Activated T-cell treated with anti-CD3 and anti-CD28 coated beads, Interleukin-2, amount 50 U/mL, for 72 hours (primary cell): Measurements from ENCODE around the gene DAB2. TPM values are rescaled to one million over a fixed set of nuclear protein-coding genes. Genes with fewer than 3 reads are reported as not detected.

ENCODE experiments used
- ATAC-seq, 2 donors: fragments of 150-1000 bp; cut with Tn5 transposase; replicated peaks in 1 of 2; 2 replicates each; pipeline ENCODE4 v1.10.0; 2021; ENCODE audit warnings: moderate library complexity in 2 of 2, mild to moderate bottlenecking in 1 of 2
- DNase-seq, 2 donors: peaks; one replicate each; pipeline ENCODE4 v3.0.0; 2021 to 2022; ENCODE audit warnings: mixed read lengths in 1 of 2
- H3K27ac Mint-ChIP-seq: one replicate; pipeline ENCODE4 v1.8.0; 2022; ENCODE audit warnings: mild to moderate bottlenecking, moderate library complexity, mixed read lengths
- H3K27me3 Mint-ChIP-seq: one replicate; pipeline ENCODE4 v1.8.0; 2022; ENCODE audit warnings: low read depth, mixed read lengths
- H3K36me3 Mint-ChIP-seq, 2 donors: one replicate each; pipeline ENCODE4 v1.8.0; 2022; ENCODE audit warnings: mixed read lengths in 2 of 2, mild to moderate bottlenecking in 1 of 2; ENCODE audit not compliant: insufficient read depth in 2 of 2
- H3K4me1 Mint-ChIP-seq: one replicate; pipeline ENCODE4 v1.8.0; 2022; ENCODE audit warnings: low read depth, mixed read lengths
- H3K4me3 Mint-ChIP-seq, 2 donors: one replicate each; pipeline ENCODE4 v1.8.0; 2022; ENCODE audit warnings: mild to moderate bottlenecking in 2 of 2, mixed read lengths in 2 of 2, moderate library complexity in 2 of 2
- H3K9me3 Mint-ChIP-seq, 2 donors: one replicate each; pipeline ENCODE4 v1.8.0; 2022; ENCODE audit warnings: mixed read lengths in 2 of 2
- total RNA-seq, 2 donors: library from RNA; stranded (reverse); gene quantifications; one replicate each; pipeline ENCODE4 v1.2.3, GENCODE V29; 2022

DAB2 gene
- total RNA-seq, 2 donors from 2014 or later: not detected

GRCh38 chr5:39331861-39332381 is 92.9 kb downstream of the DAB2 start:
- ATAC-seq: no peak
- H3K4me1 Mint-ChIP-seq: no peaks in the 10 kb centered on the region
- peaks cover 7% of the 10 kb centered on the region for H3K27me3 Mint-ChIP-seq
- H3K27ac Mint-ChIP-seq: no peak overlapping the region
- H3K36me3 Mint-ChIP-seq: no peaks in the 10 kb centered on the region
- H3K4me3 Mint-ChIP-seq: no peak overlapping the region
- no peaks in the 10 kb centered on the region for H3K9me3 Mint-ChIP-seq
- no peak for DNase-seq

GRCh38 chr5:39328731-39329130 is 96.0 kb downstream of the DAB2 start:
- Mint-ChIP-seq H3K4me1 (no peaks in the 10 kb centered on the region), H3K9me3 (no peaks in the 10 kb centered on the region), H3K36me3 (no peaks in the 10 kb centered on the region), H3K27ac (no peak overlapping the region), H3K27me3 (no peaks in the 10 kb centered on the region), H3K4me3 (no peak overlapping the region)
- ATAC-seq (no peak), DNase-seq (no peak)

GRCh38 chr5:39323542-39323941 is 101.2 kb downstream of the DAB2 start:
- H3K4me3 Mint-ChIP-seq: no peak overlapping the region
- no peaks in the 10 kb centered on the region for H3K27me3 Mint-ChIP-seq
- H3K36me3 Mint-ChIP-seq: peaks cover 0 to 4% of the 10 kb centered on the region in 2 donors
- DNase-seq (no peak), ATAC-seq (no peak)
- H3K4me1 Mint-ChIP-seq: no peaks in the 10 kb centered on the region
- no peak overlapping the region for H3K27ac Mint-ChIP-seq
- H3K9me3 Mint-ChIP-seq: peaks cover 2 to 7% of the 10 kb centered on the region in 2 donors

Other genes starting within 250 kb of the DAB2 start
- gene FYB1, start 205.4 kb downstream of the DAB2 start, total RNA-seq: 100 to 1,000 TPM; 127 to 131 TPM
- gene C9, start 60.5 kb downstream of the DAB2 start, total RNA-seq: not detected